Measurements from ENCODE around the gene LRRFIP1.

Gene LRRFIP1

GRCh38 chr2:237708491-237708890 is 81.1 kb downstream of the LRRFIP1 start:
- no peak for DNase-seq

- DNase-seq: no peak
These were observed 81.6 kb downstream of the LRRFIP1 start for GRCh38 chr2:237708961-237709360.

GRCh38 chr2:237711458-237712150 is 84.2 kb downstream of the LRRFIP1 start:
- no peak for DNase-seq

GRCh38 chr2:237712477-237713377 is 85.3 kb downstream of the LRRFIP1 start:
- DNase-seq: no peak

- DNase-seq: no peak
These were observed 87.5 kb downstream of the LRRFIP1 start for GRCh38 chr2:237714690-237715458.

- DNase-seq: no peak
These were observed 88.1 kb downstream of the LRRFIP1 start for GRCh38 chr2:237715459-237715947.

- no peak for DNase-seq
These were observed 88.6 kb downstream of the LRRFIP1 start for GRCh38 chr2:237716011-237716410.

GRCh38 chr2:237717366-237718276 is 90.2 kb downstream of the LRRFIP1 start:
- no peak for DNase-seq

- DNase-seq: no peak
These were observed 90.9 kb downstream of the LRRFIP1 start for GRCh38 chr2:237718277-237718634.

GRCh38 chr2:237720444-237720843 is 93.1 kb downstream of the LRRFIP1 start:
- no peak for DNase-seq

- no peak for DNase-seq
These were observed 93.6 kb downstream of the LRRFIP1 start for GRCh38 chr2:237720957-237721356.

GRCh38 chr2:237721458-237721857 is 94.1 kb downstream of the LRRFIP1 start:
- DNase-seq: no peak

- no peak for DNase-seq
These were observed 95.2 kb downstream of the LRRFIP1 start for GRCh38 chr2:237722616-237723015.

- no peak for DNase-seq
These were observed 95.6 kb downstream of the LRRFIP1 start for GRCh38 chr2:237723023-237723422.

- no peak for DNase-seq
These were observed 96.2 kb downstream of the LRRFIP1 start for GRCh38 chr2:237723602-237724001.

GRCh38 chr2:237724811-237725478 is 97.6 kb downstream of the LRRFIP1 start:
- DNase-seq: no peak

- DNase-seq: no peak
These were observed 98.3 kb downstream of the LRRFIP1 start for GRCh38 chr2:237725661-237726060.

- no peak for DNase-seq
These were observed 99.0 kb downstream of the LRRFIP1 start for GRCh38 chr2:237726401-237726830.

- no peak for DNase-seq
These were observed 100.0 kb downstream of the LRRFIP1 start for GRCh38 chr2:237727363-237727762.

GRCh38 chr2:237729681-237730475 is 102.5 kb downstream of the LRRFIP1 start:
- no peak for DNase-seq

- DNase-seq: no peak
These were observed 104.3 kb downstream of the LRRFIP1 start for GRCh38 chr2:237731663-237732062.
